Trophoblast cell (in vitro differentiated cells and primary cell): ENCODE data around the gene CDK10.
A peak's percentile ranks its signal among the peaks of the same experiment; 100 is the strongest.
"Not testable (repeated sequence)": the region's sequence is repeated elsewhere in the genome, so short reads cannot be mapped to it uniquely, and the experiment has no call there.

Experiments
- DNase-seq, 2 donors: peaks; one replicate each; pipeline ENCODE4 v3.0.0-alpha.2; 2016
- H2AFZ ChIP-seq: 2 replicates; pipeline ENCODE4 v1.6.1; 2013; ENCODE audit warnings: low read length, moderate library complexity, mild to moderate bottlenecking; ENCODE audit not compliant: insufficient read depth, poor library complexity
- H2AK5ac ChIP-seq: 2 replicates; pipeline ENCODE4 v1.6.1; 2013; ENCODE audit warnings: mild to moderate bottlenecking, low read length
- H2BK120ac ChIP-seq: 2 replicates; pipeline ENCODE4 v1.6.1; 2013; ENCODE audit warnings: low read length, mild to moderate bottlenecking, moderate library complexity; ENCODE audit not compliant: insufficient read depth, poor library complexity
- H2BK12ac ChIP-seq: 2 replicates; pipeline ENCODE4 v1.6.1; 2013; ENCODE audit warnings: mild to moderate bottlenecking, low read length, moderate library complexity
- H2BK5ac ChIP-seq: 2 replicates; pipeline ENCODE4 v1.6.1; 2013; ENCODE audit warnings: low read length, low read depth, moderate library complexity, mild to moderate bottlenecking; ENCODE audit not compliant: poor library complexity
- H3K14ac ChIP-seq: 2 replicates; pipeline ENCODE4 v1.6.1; 2013; ENCODE audit warnings: mild to moderate bottlenecking, low read length
- H3K18ac ChIP-seq: 2 replicates; pipeline ENCODE4 v1.6.1; 2013; ENCODE audit warnings: mild to moderate bottlenecking, low read length
- H3K23ac ChIP-seq: 2 replicates; pipeline ENCODE4 v1.6.1; 2013; ENCODE audit warnings: low read length
- H3K27ac ChIP-seq: 2 replicates; pipeline ENCODE4 v1.5.1; 2013; ENCODE audit warnings: low read depth, mild to moderate bottlenecking, inconsistent platforms, low read length, moderate library complexity
- H3K27me3 ChIP-seq: 2 replicates; pipeline ENCODE4 v1.6.1; 2013; ENCODE audit warnings: inconsistent platforms, mild to moderate bottlenecking, low read length, moderate library complexity; ENCODE audit not compliant: insufficient read depth
- H3K36me3 ChIP-seq, 2 experiments: 1 replicate in 1 of 2; 2 replicates in 1 of 2; pipeline ENCODE4 v1.6.1; 2013; ENCODE audit warnings: low read length in 2 of 2, mild to moderate bottlenecking in 2 of 2, moderate library complexity in 1 of 2; ENCODE audit not compliant: insufficient read depth in 2 of 2, control insufficient read depth in 1 of 2
- H3K4ac ChIP-seq: 2 replicates; pipeline ENCODE4 v1.6.1; 2013; ENCODE audit warnings: low read depth, mild to moderate bottlenecking, low read length, moderate library complexity
- H3K4me1 ChIP-seq, 2 experiments: 1 replicate in 1 of 2; 2 replicates in 1 of 2; pipeline ENCODE4 v1.6.1; 2013; ENCODE audit warnings: low read length in 2 of 2, mild to moderate bottlenecking in 2 of 2, moderate library complexity in 1 of 2; ENCODE audit not compliant: insufficient read depth in 2 of 2, control insufficient read depth in 1 of 2
- H3K4me2 ChIP-seq: 2 replicates; pipeline ENCODE4 v1.6.1; 2013; ENCODE audit warnings: inconsistent platforms, mild to moderate bottlenecking, low read length, moderate library complexity
- H3K4me3 ChIP-seq: 2 replicates; pipeline ENCODE4 v1.5.1; 2013; ENCODE audit warnings: mild to moderate bottlenecking, low read depth, low read length, inconsistent platforms
- H3K79me1 ChIP-seq: one replicate; pipeline ENCODE4 v1.6.1; 2013; ENCODE audit warnings: low read length
- H3K79me2 ChIP-seq: 2 replicates; pipeline ENCODE4 v1.6.1; 2013; ENCODE audit warnings: low read length, mild to moderate bottlenecking; ENCODE audit not compliant: control insufficient read depth, insufficient read depth, poor library complexity
- H3K9ac ChIP-seq: 2 replicates; pipeline ENCODE4 v1.6.1; 2013; ENCODE audit warnings: mild to moderate bottlenecking, low read length
- H3K9me3 ChIP-seq: 2 replicates; pipeline ENCODE4 v1.6.1; 2013; ENCODE audit warnings: low read depth, mild to moderate bottlenecking, control low read depth, inconsistent platforms, low read length; ENCODE audit not compliant: insufficient read depth
- H4K12ac ChIP-seq: 2 replicates; pipeline ENCODE4 v1.6.1; 2013; ENCODE audit warnings: low read depth, mild to moderate bottlenecking, low read length, moderate library complexity
- H4K8ac ChIP-seq: 2 replicates; pipeline ENCODE4 v1.6.1; 2013; ENCODE audit warnings: low read depth, mild to moderate bottlenecking, low read length, moderate library complexity
- H4K91ac ChIP-seq: one replicate; pipeline ENCODE4 v1.6.1; 2013; ENCODE audit warnings: low read depth, mild to moderate bottlenecking, low read length, moderate library complexity
- WGBS: extraction: QIAGEN DNeasy Blood & Tissue Kit; methylation state at CpG from one replicate; pipeline ENCODE4 v1.1.7; 2013; ENCODE audit warnings: missing lambda C conversion rate; ENCODE audit not compliant: insufficient read length, insufficient coverage; ENCODE audit errors: extremely low coverage; 5-methylcytosine and 5-hydroxymethylcytosine counted together

CDK10 gene

DNA sequence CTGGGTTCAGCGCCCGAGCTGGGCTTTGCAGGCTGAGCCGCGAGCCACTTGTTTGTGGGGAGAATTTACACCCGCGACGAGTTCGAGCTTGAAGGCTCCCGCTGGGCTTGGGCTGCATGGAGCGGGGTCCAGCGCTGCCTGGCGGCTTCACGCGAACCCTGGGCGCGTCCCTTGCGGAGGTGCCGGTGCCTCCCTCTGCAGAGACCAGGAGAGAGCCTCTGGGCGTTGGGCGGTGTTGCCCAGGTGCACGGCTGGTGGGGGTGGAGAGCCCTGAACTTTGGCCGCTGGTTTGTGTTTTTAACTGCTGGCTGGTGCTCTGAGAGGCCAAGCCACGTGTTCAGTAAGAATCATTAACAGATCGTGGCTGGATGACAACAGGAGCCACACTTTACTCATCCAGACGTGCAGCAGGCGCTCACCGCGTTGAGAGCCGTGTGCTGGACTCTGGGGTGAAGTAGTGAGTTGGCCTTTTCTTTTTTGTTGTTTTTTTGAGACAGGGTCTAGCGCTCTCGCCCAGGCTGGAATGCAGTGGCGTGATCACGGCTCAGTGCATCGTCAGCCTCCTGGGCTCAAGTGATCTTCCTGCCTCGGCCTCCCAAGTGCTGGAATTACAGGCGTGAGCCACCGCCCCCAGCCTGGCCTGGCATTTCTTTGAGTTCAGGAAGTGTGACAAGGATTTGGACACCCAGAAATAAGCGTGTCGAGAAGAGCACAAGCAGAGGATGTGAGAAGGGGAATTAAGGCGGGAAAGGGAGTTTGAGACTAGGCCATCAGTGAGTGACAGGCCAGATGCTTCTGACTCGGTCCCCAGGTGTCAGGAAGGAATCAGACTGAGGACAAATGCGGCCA is 827 bp downstream of the CDK10 start:
- peak overlapping the region; percentile 93 for H2AK5ac ChIP-seq
- peak overlapping the region; percentile 45 for H2BK5ac ChIP-seq
- H3K4ac ChIP-seq, result peak overlapping the region; percentile 93
- H3K4me1 ChIP-seq, result peaks cover 6 to 7% of the 10 kb centered on the region in 2 experiments
- peak overlapping the region; percentile 86 for H3K9ac ChIP-seq
- peaks cover 8% of the 10 kb centered on the region for H3K79me2 ChIP-seq
- H3K14ac ChIP-seq, result peak overlapping the region; percentile 95
- H2BK120ac ChIP-seq, result peak overlapping the region; percentile 61
- peak overlapping the region; percentile 90 for H3K18ac ChIP-seq
- H4K12ac ChIP-seq, result peak overlapping the region; percentile 89
- H3K9me3 ChIP-seq, result peaks cover 13% of the 10 kb centered on the region
- peak overlapping the region; percentile 88 for H3K4me3 ChIP-seq
- H3K27ac ChIP-seq, result peak overlapping the region; percentile 90
- no peaks in the 10 kb centered on the region for H3K27me3 ChIP-seq
- peak overlapping the region; percentile 82 for H2AFZ ChIP-seq
- peaks cover 6% of the 10 kb centered on the region for H3K79me1 ChIP-seq
- peak overlapping the region; percentile 93 for H4K8ac ChIP-seq
- H3K4me2 ChIP-seq, result peak overlapping the region; percentile 83
- peak in 1 of 2 donors; percentile 9 for DNase-seq
- peaks cover 32 to 41% of the 10 kb centered on the region in 2 experiments for H3K36me3 ChIP-seq
- peak overlapping the region; percentile 66 for H4K91ac ChIP-seq
- WGBS, result no CpG with 5 or more reads among the region's 42 CpGs
- no peak overlapping the region for H3K23ac ChIP-seq
- no peak overlapping the region for H2BK12ac ChIP-seq

- Histone ChIP-seq H4K91ac (no peak overlapping the region), H4K8ac (no peak overlapping the region), H3K4me2 (no peak overlapping the region), H3K18ac (no peak overlapping the region), H2BK120ac (no peak overlapping the region), H2AFZ (no peak overlapping the region), H3K79me1 (peaks cover 6% of the 10 kb centered on the region), H3K9me3 (peaks cover 11% of the 10 kb centered on the region), H2BK12ac (no peak overlapping the region), H4K12ac (no peak overlapping the region), H3K4me1 (peaks cover 6 to 7% of the 10 kb centered on the region in 2 experiments), H3K27ac (no peak overlapping the region), H3K4ac (no peak overlapping the region), H3K9ac (no peak overlapping the region), H3K23ac (no peak overlapping the region), H3K14ac (no peak overlapping the region), H3K4me3 (no peak overlapping the region), H2AK5ac (no peak overlapping the region), H3K79me2 (peaks cover 8% of the 10 kb centered on the region), H3K36me3 (peaks cover 39 to 43% of the 10 kb centered on the region in 2 experiments), H3K27me3 (no peaks in the 10 kb centered on the region), H2BK5ac (no peak overlapping the region)
- no CpG with 5 or more reads among the region's 5 CpGs for WGBS
- DNase-seq, result no peak
Observed at GRCh38 chr16:89688395-89688794, 1.9 kb downstream of the CDK10 start.

DNA sequence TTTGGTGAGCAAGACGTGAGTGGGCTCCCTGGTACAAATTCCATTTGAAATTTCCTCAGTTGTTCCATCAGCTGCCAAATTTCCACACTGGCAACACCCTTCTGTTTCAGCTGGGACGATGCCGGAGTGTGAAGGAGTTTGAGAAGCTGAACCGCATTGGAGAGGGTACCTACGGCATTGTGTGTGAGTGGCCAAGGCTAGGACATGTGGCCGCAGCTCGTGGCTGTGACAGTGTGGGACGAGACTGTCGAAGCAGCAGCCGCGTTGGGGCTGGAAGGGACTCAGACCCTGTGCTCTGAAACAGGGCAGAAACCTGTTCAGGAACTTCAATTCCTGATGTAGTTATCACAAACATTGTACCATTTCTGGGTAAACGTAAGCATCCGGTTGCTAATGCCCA is 2.7 kb downstream of the CDK10 start:
- no peak overlapping the region for H4K12ac ChIP-seq
- H3K79me2 ChIP-seq, result peaks cover 8% of the 10 kb centered on the region
- peaks cover 12% of the 10 kb centered on the region for H3K9me3 ChIP-seq
- no peak overlapping the region for H3K9ac ChIP-seq
- no peak overlapping the region for H2BK12ac ChIP-seq
- no peak for DNase-seq
- no peak overlapping the region for H3K14ac ChIP-seq
- no peak overlapping the region for H3K27ac ChIP-seq
- H4K8ac ChIP-seq, result no peak overlapping the region
- no peak overlapping the region for H2BK5ac ChIP-seq
- H2AK5ac ChIP-seq, result no peak overlapping the region
- no peak overlapping the region for H3K23ac ChIP-seq
- peaks cover 43 to 50% of the 10 kb centered on the region in 2 experiments for H3K36me3 ChIP-seq
- no peak overlapping the region for H4K91ac ChIP-seq
- no peak overlapping the region for H3K4me2 ChIP-seq
- WGBS, result no CpG with 5 or more reads among the region's 13 CpGs
- no peak overlapping the region for H3K4ac ChIP-seq
- H3K4me1 ChIP-seq, result peaks cover 6 to 7% of the 10 kb centered on the region in 2 experiments
- no peak overlapping the region for H3K18ac ChIP-seq
- no peaks in the 10 kb centered on the region for H3K27me3 ChIP-seq
- peaks cover 6% of the 10 kb centered on the region for H3K79me1 ChIP-seq
- H2AFZ ChIP-seq, result no peak overlapping the region
- no peak overlapping the region for H2BK120ac ChIP-seq
- H3K4me3 ChIP-seq, result no peak overlapping the region

GRCh38 chr16:89689621-89690020 is 3.1 kb downstream of the CDK10 start:
- H3K18ac ChIP-seq, H2AK5ac ChIP-seq, H3K9ac ChIP-seq, H4K12ac ChIP-seq, H3K79me1 ChIP-seq, DNase-seq, H3K4me1 ChIP-seq, H4K8ac ChIP-seq, H3K27ac ChIP-seq, H3K79me2 ChIP-seq, H3K27me3 ChIP-seq, H3K4me2 ChIP-seq, H2BK5ac ChIP-seq, H3K14ac ChIP-seq, H2BK120ac ChIP-seq, H3K23ac ChIP-seq, H3K4ac ChIP-seq, H3K4me3 ChIP-seq, H4K91ac ChIP-seq, H2AFZ ChIP-seq, H2BK12ac ChIP-seq: not testable (repeated sequence)
- H3K9me3 ChIP-seq, result peaks cover 10% of the 10 kb centered on the region
- no CpG with 5 or more reads among the region's 4 CpGs for WGBS
- peaks cover 47 to 54% of the 10 kb centered on the region in 2 experiments for H3K36me3 ChIP-seq
